Right lobe of liver (tissue), 4 donors: ENCODE measurements around the gene PPM1N.

Source experiments
- CTCF ChIP-seq, 4 donors: fragments of 200-600 bp in 3 of 4; fragments of 450-650 bp in 1 of 4; IDR thresholded peaks; one replicate each; pipeline versions ENCODE4 v1.5.1 to v1.8.0; 2016 to 2022; ENCODE audit warnings: antibody characterized with exemption in 4 of 4, mild to moderate bottlenecking in 2 of 4
- POLR2A ChIP-seq: fragments of 450-650 bp; IDR thresholded peaks from one replicate; pipeline ENCODE4 v1.6.1; 2017; ENCODE audit warnings: antibody characterized with exemption, mild to moderate bottlenecking
- donor health status: DM: no; HTN: no; CAD: no.
- donor health status: DM: no; HTN: no; CAD: no.
- donor health status: DM: no; HTN: yes; CAD: no.

GRCh38 chr19:45451131-45451849 lies 47.0 kb upstream of the PPM1N start:
- TF ChIP-seq CTCF (IDR thresholded peaks at IDR 0.05): no peak
- no peak for TF ChIP-seq POLR2A
